D721Med (cell line): Measurements from ENCODE around the gene ZNRF2.

ENCODE experiments used
- DNase-seq: peaks from one replicate; pipeline ENCODE4 v3.0.0; 2011; ENCODE audit warnings: low spot score; ENCODE audit not compliant: insufficient read length
- FAIRE-seq: peaks from 2 replicates; lab custom pipeline; 2011; peaks lifted over from hg19 to GRCh38; lab: Jason Lieb, UNC
- CTCF ChIP-seq: IDR thresholded peaks from 2 replicates; pipeline ENCODE4 v1.5.1; 2012; ENCODE audit warnings: mild to moderate bottlenecking, control low read depth; ENCODE audit not compliant: insufficient read depth; ENCODE audit errors: missing control alignments

The ZNRF2 gene

GRCh38 chr7:30352169-30352568, 67.8 kb downstream of the ZNRF2 start:
- no peak for DNase-seq
- no peak for TF ChIP-seq CTCF
- FAIRE-seq: no peak

GRCh38 chr7:30353532-30353931, 69.1 kb downstream of the ZNRF2 start:
- no peak for TF ChIP-seq CTCF
- DNase-seq (no peak), FAIRE-seq (no peak)

- TF ChIP-seq CTCF: no peak
- no peak for FAIRE-seq
- no peak for DNase-seq
Observed at GRCh38 chr7:30353932-30354607, 69.7 kb downstream of the ZNRF2 start.

- TF ChIP-seq CTCF: no peak
- DNase-seq (no peak), FAIRE-seq (no peak)
Observed at GRCh38 chr7:30354791-30355190, 70.4 kb downstream of the ZNRF2 start.

GRCh38 chr7:30359957-30360356, 75.6 kb downstream of the ZNRF2 start:
- DNase-seq: no peak
- FAIRE-seq: no peak
- no peak for TF ChIP-seq CTCF

- DNase-seq: no peak
- no peak for TF ChIP-seq CTCF
- FAIRE-seq: no peak
Observed at GRCh38 chr7:30363778-30364563, 79.6 kb downstream of the ZNRF2 start.

GRCh38 chr7:30364773-30365172, 80.4 kb downstream of the ZNRF2 start:
- TF ChIP-seq CTCF: no peak
- FAIRE-seq (no peak), DNase-seq (no peak)
